Lower lobe of right lung (tissue), 2 donors: ENCODE results near the gene TMEM131L. TPM values are rescaled to one million over a fixed set of nuclear protein-coding genes. Genes with fewer than 3 reads are reported as not detected.
A peak's percentile ranks its signal among the peaks of the same experiment; 100 is the strongest.

Experiments used
- ATAC-seq, 2 donors: fragments of 200-7000 bp; cut with Tn5 transposase; one replicate each; pipeline ENCODE4 v1.9.1; 2020 to 2022; ENCODE audit warnings: mild to moderate bottlenecking in 2 of 2, moderate library complexity in 2 of 2
- DNase-seq: peaks from one replicate; pipeline ENCODE4 v3.0.0-alpha.2; 2020
- H3K27ac ChIP-seq: fragments of 200-600 bp; one replicate; pipeline ENCODE4 v1.8.0; 2022
- H3K27me3 ChIP-seq: fragments of 200-600 bp; one replicate; pipeline ENCODE4 v1.8.0; 2022; ENCODE audit warnings: low read depth
- H3K36me3 ChIP-seq: fragments of 200-600 bp; one replicate; pipeline ENCODE4 v1.8.0; 2022; ENCODE audit warnings: mild to moderate bottlenecking
- H3K4me1 ChIP-seq: fragments of 200-600 bp; one replicate; pipeline ENCODE4 v1.8.0; 2022
- H3K4me3 ChIP-seq: fragments of 200-600 bp; one replicate; pipeline ENCODE4 v1.8.0; 2022; ENCODE audit warnings: mild to moderate bottlenecking
- H3K9me3 ChIP-seq: fragments of 200-600 bp; one replicate; pipeline ENCODE4 v1.8.0; 2022
- CTCF ChIP-seq: fragments of 200-600 bp; IDR thresholded peaks from one replicate; pipeline ENCODE4 v1.8.0; 2022; ENCODE audit warnings: antibody characterized with exemption, mild to moderate bottlenecking
- intact Hi-C: fragments of 100-400 bp; cut with DNase I; formaldehyde crosslinking; loops from one replicate; pipeline ENCODE4 v1.11.0; 2022
- total RNA-seq: library from RNA; stranded (reverse); fragmentation: NEBNext Ultra II Directional; extraction: Animal tissue kit (Norgen Biotek cat#: 25700); gene quantifications from one replicate; pipeline ENCODE4 v1.2.1, GENCODE V29; 2021
- donor health status: DM: no; HTN: yes; CAD: no; lungs with severe emphysema.

Gene TMEM131L
- total RNA-seq, 1 donor from 2014 or later, result 21.7 TPM

- H3K4me3 ChIP-seq, result no peak overlapping the region
- ATAC-seq (no peak), DNase-seq (no peak)
- H3K9me3 ChIP-seq, result peaks cover 3% of the 10 kb centered on the region
- no peak for TF ChIP-seq CTCF
- no peak overlapping the region for H3K27ac ChIP-seq
- no peaks in the 10 kb centered on the region for H3K27me3 ChIP-seq
- H3K36me3 ChIP-seq, result no peaks in the 10 kb centered on the region
- intact Hi-C loops, result no loop called here
- H3K4me1 ChIP-seq, result peaks cover 21% of the 10 kb centered on the region
Measured at GRCh38 chr4:153646978-153647377, 180.8 kb downstream of the TMEM131L start.

- Histone ChIP-seq H3K4me3 (no peak overlapping the region), H3K27ac (no peak overlapping the region), H3K27me3 (no peaks in the 10 kb centered on the region), H3K9me3 (peaks cover 3% of the 10 kb centered on the region), H3K4me1 (peaks cover 23% of the 10 kb centered on the region), H3K36me3 (no peaks in the 10 kb centered on the region)
- DNase-seq (no peak), ATAC-seq (no peak)
- intact Hi-C loops, result no loop called here
- no peak for TF ChIP-seq CTCF
Measured at GRCh38 chr4:153647975-153648374, 181.8 kb downstream of the TMEM131L start.

- H3K9me3 ChIP-seq, result peaks cover 3% of the 10 kb centered on the region
- no peaks in the 10 kb centered on the region for H3K36me3 ChIP-seq
- ATAC-seq (no peak), DNase-seq (no peak)
- H3K4me1 ChIP-seq, result peaks cover 17% of the 10 kb centered on the region
- intact Hi-C loops, result no loop called here
- no peak overlapping the region for H3K4me3 ChIP-seq
- no peak for TF ChIP-seq CTCF
- no peaks in the 10 kb centered on the region for H3K27me3 ChIP-seq
- H3K27ac ChIP-seq, result no peak overlapping the region
Measured at GRCh38 chr4:153649572-153649991, 183.4 kb downstream of the TMEM131L start.

- Histone ChIP-seq H3K36me3 (no peaks in the 10 kb centered on the region), H3K4me1 (peaks cover 30% of the 10 kb centered on the region), H3K9me3 (no peaks in the 10 kb centered on the region), H3K27ac (peak overlapping the region; percentile 78), H3K4me3 (no peak overlapping the region), H3K27me3 (no peaks in the 10 kb centered on the region)
- DNase-seq (no peak), ATAC-seq (peak in 1 of 2 donors; percentile 5)
- intact Hi-C loops, result no loop called here
- no peak for TF ChIP-seq CTCF
Measured at GRCh38 chr4:153651116-153651515, 185.0 kb downstream of the TMEM131L start.

- ATAC-seq (peak; percentile 77 to 91), DNase-seq (peak; percentile 87)
- no peak overlapping the region for H3K4me3 ChIP-seq
- H3K9me3 ChIP-seq, result no peaks in the 10 kb centered on the region
- H3K4me1 ChIP-seq, result peaks cover 35% of the 10 kb centered on the region
- TF ChIP-seq CTCF, result no peak
- intact Hi-C loops, result no loop called here
- H3K36me3 ChIP-seq, result no peaks in the 10 kb centered on the region
- no peaks in the 10 kb centered on the region for H3K27me3 ChIP-seq
- H3K27ac ChIP-seq, result peak overlapping the region; percentile 78
Measured at GRCh38 chr4:153651587-153651986, 185.4 kb downstream of the TMEM131L start.
